SK-N-SH (cell line): ENCODE measurements around the gene FAM3C. TPM values are rescaled to one million over a fixed set of nuclear protein-coding genes. Genes with fewer than 3 reads are reported as not detected.

Experiments used
- CTCF ChIA-PET: fragments of 300-600, 350-600 bp; formaldehyde crosslinking; extraction: SDS; loops from one replicate; lab custom pipeline; 2021; lab: Yijun Ruan, JAX
- POLR2A ChIA-PET: fragments of 350-600 bp; sonication (Branson Sonifier 250); formaldehyde crosslinking; extraction: SDS; loops from one replicate; lab custom pipeline; 2020; ENCODE audit warnings: antibody characterized with exemption, inconsistent platforms; lab: Yijun Ruan, JAX
- DNase-seq: peaks from one replicate; pipeline ENCODE4 v3.0.0; 2012
- H2AFZ ChIP-seq: fragments of 200-600 bp; sonication (generic); 2 replicates; pipeline ENCODE4 v1.8.1; 2016; ENCODE audit warnings: antibody characterized with exemption, mild to moderate bottlenecking, low read depth
- H3F3A ChIP-seq: fragments of 200-600 bp; sonication (generic); replicated peaks from 2 replicates; pipeline ENCODE3; 2016; ENCODE audit warnings: antibody characterized with exemption, mild to moderate bottlenecking; ENCODE audit not compliant: insufficient read depth
- H3K27ac ChIP-seq, 2 experiments: fragments of 200-500 bp in 1 of 2; fragments of 200-600 bp in 1 of 2; sonication (Bioruptor generic) in 1 of 2; sonication (generic), shearing (Covaris generic) in 1 of 2; 2 replicates each; pipeline versions ENCODE4 v1.5.1 to v1.6.1; 2014 to 2016; ENCODE audit warnings: low read depth in 2 of 2, inconsistent platforms in 1 of 2, low read length in 1 of 2, mild to moderate bottlenecking in 1 of 2, mixed read lengths in 1 of 2
- H3K27me3 ChIP-seq: fragments of 200-600 bp; sonication (generic), shearing (Covaris generic); 2 replicates; pipeline ENCODE4 v1.6.1; 2016; ENCODE audit warnings: mixed run types; ENCODE audit not compliant: insufficient read depth
- H3K36me3 ChIP-seq, 2 experiments: fragments of 200-500 bp in 1 of 2; fragments of 200-600 bp in 1 of 2; sonication (Bioruptor generic) in 1 of 2; sonication (generic) in 1 of 2; replicated peaks in 1 of 2; 2 replicates each; pipeline versions ENCODE3 to v1.5.1; 2014 to 2016; ENCODE audit warnings: low read length in 1 of 2, mild to moderate bottlenecking in 1 of 2; ENCODE audit not compliant: insufficient read depth in 2 of 2, control insufficient read depth in 1 of 2
- H3K4me1 ChIP-seq, 2 experiments: fragments of 200-500 bp in 1 of 2; fragments of 200-600 bp in 1 of 2; sonication (Bioruptor generic) in 1 of 2; sonication (generic), shearing (Covaris generic) in 1 of 2; 2 replicates each; pipeline versions ENCODE4 v1.5.1 to v1.6.1; 2014 to 2016; ENCODE audit warnings: low read depth in 1 of 2, low read length in 1 of 2, mixed run types in 1 of 2; ENCODE audit not compliant: insufficient read depth in 2 of 2, control insufficient read depth in 1 of 2
- H3K4me2 ChIP-seq: fragments of 200-600 bp; sonication (generic), shearing (Covaris generic); 2 replicates; pipeline ENCODE4 v1.6.1; 2017; ENCODE audit warnings: mixed run types
- H3K4me3 ChIP-seq, 2 experiments: fragments of 200-500 bp in 1 of 2; fragments of 200-600 bp in 1 of 2; sonication (Bioruptor generic) in 1 of 2; sonication (generic), shearing (Covaris generic) in 1 of 2; 2 replicates each; pipeline versions ENCODE4 v1.5.1 to v1.8.1; 2014 to 2016; ENCODE audit warnings: low read depth in 2 of 2, inconsistent platforms in 1 of 2, low read length in 1 of 2, mild to moderate bottlenecking in 1 of 2, mixed read lengths in 1 of 2, moderate library complexity in 1 of 2
- H3K79me2 ChIP-seq: fragments of 200-600 bp; sonication (generic); 2 replicates; pipeline ENCODE4 v1.8.1; 2017; ENCODE audit warnings: mild to moderate bottlenecking; ENCODE audit not compliant: insufficient read depth
- H3K9ac ChIP-seq: fragments of 200-600 bp; sonication (generic); 2 replicates; pipeline ENCODE4 v1.6.1; 2017; ENCODE audit warnings: mixed run types
- H3K9me2 ChIP-seq: fragments of 200-600 bp; sonication (generic); 2 replicates; pipeline ENCODE4 v1.6.1; 2017; ENCODE audit warnings: mixed run types
- H3K9me3 ChIP-seq: fragments of 200-600 bp; sonication (generic); 2 replicates; pipeline ENCODE4 v1.6.1; 2017; ENCODE audit warnings: mixed run types, mild to moderate bottlenecking, moderate library complexity
- H4K20me1 ChIP-seq: fragments of 200-600 bp; sonication (generic); 2 replicates; pipeline ENCODE4 v1.6.1; 2017; ENCODE audit warnings: mild to moderate bottlenecking, mixed run types; ENCODE audit not compliant: insufficient read depth
- CHD2 ChIP-seq: fragments of 150-350 bp; IDR thresholded peaks from 2 replicates; pipeline ENCODE4 v1.6.1; 2018; ENCODE audit warnings: low read length; ENCODE audit not compliant: partially characterized antibody
- ELF1 ChIP-seq: IDR thresholded peaks from 2 replicates; pipeline ENCODE4 v1.4.0; 2012
- EP300 ChIP-seq, 2 experiments: IDR thresholded peaks; 2 replicates each; pipeline versions ENCODE4 v1.4.0 to v1.6.1; 2012; ENCODE audit warnings: borderline replicate concordance in 1 of 2, low read depth in 1 of 2, low read length in 1 of 2
- GABPA ChIP-seq: IDR thresholded peaks from 2 replicates; pipeline ENCODE4 v1.4.0; 2012; ENCODE audit warnings: low read depth, mild to moderate bottlenecking
- GATA2 ChIP-seq: sonication (generic); formaldehyde crosslinking; IDR thresholded peaks from 2 replicates; pipeline ENCODE4 v1.5.0; 2020; ENCODE audit warnings: mild to moderate bottlenecking, missing genetic modification reagents
- MEF2A ChIP-seq: IDR thresholded peaks from 2 replicates; pipeline ENCODE4 v1.4.0; 2012; ENCODE audit warnings: low read depth, borderline replicate concordance
- MXI1 ChIP-seq: IDR thresholded peaks from 2 replicates; pipeline ENCODE4 v1.6.1; 2012; ENCODE audit warnings: mild to moderate bottlenecking, low read depth, low read length, improper control_type of control experiment
- NFIC ChIP-seq: IDR thresholded peaks from 2 replicates; pipeline ENCODE4 v1.4.0; 2012; ENCODE audit warnings: borderline replicate concordance
- POLR2AphosphoS5 ChIP-seq: IDR thresholded peaks from 2 replicates; pipeline ENCODE4 v1.6.1; 2012; ENCODE audit warnings: low read depth, low read length
- SIN3A ChIP-seq: IDR thresholded peaks from 2 replicates; pipeline ENCODE4 v1.6.1; 2012; ENCODE audit warnings: low read depth, mild to moderate bottlenecking, low read length, moderate library complexity, borderline replicate concordance
- SMC3 ChIP-seq: IDR thresholded peaks from 2 replicates; pipeline ENCODE4 v1.6.1; 2012; ENCODE audit warnings: low read depth, low read length, improper control_type of control experiment
- TAF1 ChIP-seq: IDR thresholded peaks from 2 replicates; pipeline ENCODE4 v1.6.1; 2012; ENCODE audit warnings: low read depth, mild to moderate bottlenecking, low read length, moderate library complexity, borderline replicate concordance
- TCF12 ChIP-seq: IDR thresholded peaks from 2 replicates; pipeline ENCODE4 v1.4.0; 2012
- USF1 ChIP-seq: IDR thresholded peaks from 2 replicates; pipeline ENCODE4 v1.4.0; 2012; ENCODE audit warnings: low read depth, borderline replicate concordance
- ZBTB33 ChIP-seq: IDR thresholded peaks from 2 replicates; pipeline ENCODE4 v1.4.0; 2012; ENCODE audit warnings: low read depth, borderline replicate concordance
- WGBS: methylation state at CpG from one replicate; pipeline ENCODE4 v1.1.6; 2017; ENCODE audit warnings: low lambda C conversion rate; 5-methylcytosine and 5-hydroxymethylcytosine counted together
- polyA plus RNA-seq, 3 experiments: library from polyadenylated mRNA; depleted of rRNA; stranded (reverse); fragments of >200 nt; gene quantifications; 2 replicates each; pipeline ENCODE4 v1.2.3, GENCODE V29; 2012
- TF ChIP-seq, protein P1 (sequence below): fragments of 150-350 bp; IDR thresholded peaks from 2 replicates; pipeline ENCODE4 v1.6.1; 2017; ENCODE audit warnings: antibody characterized with exemption, low read length, low read depth, borderline replicate concordance

Gene FAM3C
- polyA plus RNA-seq, 1 of the 3 experiments (the other 2 are of a cell fraction) = 80.0 TPM

GRCh38 chr7:121420976-121421375, 24.9 kb upstream of the FAM3C start:
- POLR2A ChIA-PET = no interaction called here
- TF ChIP-seq TAF1 = no peak
- no peak for TF ChIP-seq SMC3
- no peak for TF ChIP-seq CHD2
- TF ChIP-seq MXI1 = no peak
- TF ChIP-seq ELF1 = no peak
- TF ChIP-seq, protein P1, sequence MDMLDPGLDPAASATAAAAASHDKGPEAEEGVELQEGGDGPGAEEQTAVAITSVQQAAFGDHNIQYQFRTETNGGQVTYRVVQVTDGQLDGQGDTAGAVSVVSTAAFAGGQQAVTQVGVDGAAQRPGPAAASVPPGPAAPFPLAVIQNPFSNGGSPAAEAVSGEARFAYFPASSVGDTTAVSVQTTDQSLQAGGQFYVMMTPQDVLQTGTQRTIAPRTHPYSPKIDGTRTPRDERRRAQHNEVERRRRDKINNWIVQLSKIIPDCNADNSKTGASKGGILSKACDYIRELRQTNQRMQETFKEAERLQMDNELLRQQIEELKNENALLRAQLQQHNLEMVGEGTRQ = no peak
- TF ChIP-seq GATA2 (CRISPR knock-in tag) = no peak
- TF ChIP-seq TCF12 = no peak
- no peak for TF ChIP-seq GABPA
- no peak for TF ChIP-seq EP300 (IDR thresholded peaks at IDR 0.05; ENCODE audit: borderline replicate concordance in 1 of 2, low read depth in 1 of 2, low read length in 1 of 2)
- TF ChIP-seq MEF2A = no peak
- no peak for TF ChIP-seq USF1
- TF ChIP-seq POLR2AphosphoS5 = no peak
- TF ChIP-seq NFIC = no peak
- no peak for TF ChIP-seq ZBTB33
- no peak for TF ChIP-seq SIN3A
- TF ChIP-seq, all 33 proteins: peak for 0

More at GRCh38 chr7:121420976-121421375, 24.9 kb upstream of the FAM3C start:
- no peak overlapping the region for H3K4me3 ChIP-seq
- H3K4me2 ChIP-seq = no peak overlapping the region
- CTCF ChIA-PET = interaction anchor here (1.7 to 2.4 kb wide), 3 partner anchors 16 to 54 kb away, joined by 5 to 10 read pairs (median 6); partner anchors contain the start of gene FAM3C
- 50% methylated on average over 3 of the region's 3 CpGs for WGBS
- H3K9me2 ChIP-seq = no peaks in the 10 kb centered on the region
- H4K20me1 ChIP-seq = no peaks in the 10 kb centered on the region
- no peak for DNase-seq
- no peak overlapping the region for H2AFZ ChIP-seq
- no peaks in the 10 kb centered on the region for H3K9me3 ChIP-seq
- H3K27ac ChIP-seq = no peak overlapping the region
- H3K79me2 ChIP-seq = no peaks in the 10 kb centered on the region
- H3K27me3 ChIP-seq = no peaks in the 10 kb centered on the region
- no peaks in the 10 kb centered on the region for H3F3A ChIP-seq
- no peak overlapping the region for H3K9ac ChIP-seq
- no peaks in the 10 kb centered on the region for H3K4me1 ChIP-seq
- H3K36me3 ChIP-seq = no peaks in the 10 kb centered on the region
